ENCODE results near the gene YJU2. TPM values are rescaled to one million over a fixed set of nuclear protein-coding genes. Genes with fewer than 3 reads are reported as not detected.

YJU2 gene
- total RNA-seq, 1 experiment from 2014 or later = 26.5 TPM

DNA sequence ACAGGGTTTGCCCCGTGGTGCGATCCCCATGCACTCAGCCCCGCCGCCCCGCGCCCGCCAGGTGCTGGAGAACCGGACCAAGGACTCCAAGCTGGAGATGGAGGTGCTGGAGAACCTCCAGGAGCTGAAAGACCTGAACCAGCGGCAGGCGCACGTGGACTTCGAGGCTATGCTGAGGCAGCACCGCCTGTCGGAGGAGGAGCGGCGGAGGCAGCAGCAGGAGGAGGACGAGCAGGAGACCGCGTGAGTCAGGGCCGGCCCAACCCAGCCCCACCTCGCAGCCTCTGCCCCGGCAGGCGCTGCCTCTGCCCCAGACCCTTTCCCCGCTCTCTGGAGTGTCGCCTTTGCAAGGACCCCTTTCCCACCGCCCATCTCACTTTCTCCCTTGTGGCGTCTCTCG, 11.3 kb downstream of the YJU2 start:
- Mint-ChIP-seq H3K27ac (no peak overlapping the region), H3K27me3 (ENCODE audit: low read depth) (no peaks in the 10 kb centered on the region), H3K9me3 (peaks cover 13% of the 10 kb centered on the region), H3K36me3 (peaks cover 48% of the 10 kb centered on the region), H3K4me3 (no peak overlapping the region), H3K4me1 (no peaks in the 10 kb centered on the region)
- ATAC-seq = no peak
- no peak for TF ChIP-seq JUN (CRISPR knock-in tag; IDR thresholded peaks at IDR 0.05)
- TF ChIP-seq SMAD3 (CRISPR knock-in tag; IDR thresholded peaks at IDR 0.05; ENCODE audit: borderline replicate concordance) = no peak
- TF ChIP-seq AFF4 (CRISPR knock-in tag; IDR thresholded peaks at IDR 0.05; ENCODE audit: borderline replicate concordance) = no peak
- CTCF ChIA-PET = interaction anchor here (1.1 to 5.9 kb wide), 2 partner anchors 9 to 118 kb away, joined by 3 to 46 read pairs; no protein-coding TSS in a partner anchor
- no peak for DNase-seq (ENCODE audit: low spot score)
- POLR2A ChIA-PET = no interaction called here

- POLR2A ChIA-PET = no interaction called here
- ATAC-seq = no peak
- H3K4me1 Mint-ChIP-seq = no peaks in the 10 kb centered on the region
These were observed 13.8 kb downstream of the YJU2 start for GRCh38 chr19:4260613-4261191.

DNA sequence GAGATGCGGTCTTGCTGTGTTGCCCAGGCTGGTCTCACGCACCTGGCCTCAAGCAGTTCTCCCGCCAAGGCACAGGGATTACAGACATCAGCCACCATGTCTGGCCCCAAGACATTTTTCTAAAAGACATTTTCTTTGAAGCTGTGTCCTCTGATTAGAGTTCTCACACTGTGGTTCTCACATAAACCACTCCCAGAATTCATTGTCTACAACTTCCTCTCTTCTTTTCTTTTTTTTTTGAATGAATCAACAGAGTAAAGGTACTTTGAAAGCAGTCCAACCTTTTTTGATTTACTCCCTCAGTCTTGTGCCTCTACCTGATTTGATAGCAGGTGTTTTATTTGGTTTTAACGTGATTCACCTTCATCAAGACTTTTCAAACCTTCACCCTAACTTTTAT, 17.9 kb downstream of the YJU2 start:
- Mint-ChIP-seq H3K27me3 (ENCODE audit: low read depth) (no peaks in the 10 kb centered on the region), H3K4me3 (no peak overlapping the region), H3K27ac (peak overlapping the region; percentile 16; the same call in 1 of the 2 replicates), H3K9me3 (no peaks in the 10 kb centered on the region), H3K4me1 (no peaks in the 10 kb centered on the region; the same call in 1 of the 2 replicates), H3K36me3 (peaks cover 20% of the 10 kb centered on the region)
- CTCF ChIA-PET = interaction anchor here (0.5 to 4.5 kb wide), 2 partner anchors 80 to 1604 kb away, joined by 4 to 111 read pairs; partner anchors contain the start of gene MPND
- POLR2A ChIA-PET = no interaction called here
- DNase-seq (ENCODE audit: low spot score) (no peak), ATAC-seq (no peak)
- TF ChIP-seq CREB1 (CRISPR knock-in tag; IDR thresholded peaks at IDR 0.05) = no peak
- no peak for TF ChIP-seq ZBTB21 (CRISPR knock-in tag; IDR thresholded peaks at IDR 0.05; ENCODE audit: borderline replicate concordance)
- TF ChIP-seq MXD4 (CRISPR knock-in tag; IDR thresholded peaks at IDR 0.05; ENCODE audit: borderline replicate concordance) = no peak
- TF ChIP-seq, protein P1, sequence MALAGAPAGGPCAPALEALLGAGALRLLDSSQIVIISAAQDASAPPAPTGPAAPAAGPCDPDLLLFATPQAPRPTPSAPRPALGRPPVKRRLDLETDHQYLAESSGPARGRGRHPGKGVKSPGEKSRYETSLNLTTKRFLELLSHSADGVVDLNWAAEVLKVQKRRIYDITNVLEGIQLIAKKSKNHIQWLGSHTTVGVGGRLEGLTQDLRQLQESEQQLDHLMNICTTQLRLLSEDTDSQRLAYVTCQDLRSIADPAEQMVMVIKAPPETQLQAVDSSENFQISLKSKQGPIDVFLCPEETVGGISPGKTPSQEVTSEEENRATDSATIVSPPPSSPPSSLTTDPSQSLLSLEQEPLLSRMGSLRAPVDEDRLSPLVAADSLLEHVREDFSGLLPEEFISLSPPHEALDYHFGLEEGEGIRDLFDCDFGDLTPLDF (CRISPR knock-in tag; IDR thresholded peaks at IDR 0.05) = no peak
- TF ChIP-seq, protein P2, sequence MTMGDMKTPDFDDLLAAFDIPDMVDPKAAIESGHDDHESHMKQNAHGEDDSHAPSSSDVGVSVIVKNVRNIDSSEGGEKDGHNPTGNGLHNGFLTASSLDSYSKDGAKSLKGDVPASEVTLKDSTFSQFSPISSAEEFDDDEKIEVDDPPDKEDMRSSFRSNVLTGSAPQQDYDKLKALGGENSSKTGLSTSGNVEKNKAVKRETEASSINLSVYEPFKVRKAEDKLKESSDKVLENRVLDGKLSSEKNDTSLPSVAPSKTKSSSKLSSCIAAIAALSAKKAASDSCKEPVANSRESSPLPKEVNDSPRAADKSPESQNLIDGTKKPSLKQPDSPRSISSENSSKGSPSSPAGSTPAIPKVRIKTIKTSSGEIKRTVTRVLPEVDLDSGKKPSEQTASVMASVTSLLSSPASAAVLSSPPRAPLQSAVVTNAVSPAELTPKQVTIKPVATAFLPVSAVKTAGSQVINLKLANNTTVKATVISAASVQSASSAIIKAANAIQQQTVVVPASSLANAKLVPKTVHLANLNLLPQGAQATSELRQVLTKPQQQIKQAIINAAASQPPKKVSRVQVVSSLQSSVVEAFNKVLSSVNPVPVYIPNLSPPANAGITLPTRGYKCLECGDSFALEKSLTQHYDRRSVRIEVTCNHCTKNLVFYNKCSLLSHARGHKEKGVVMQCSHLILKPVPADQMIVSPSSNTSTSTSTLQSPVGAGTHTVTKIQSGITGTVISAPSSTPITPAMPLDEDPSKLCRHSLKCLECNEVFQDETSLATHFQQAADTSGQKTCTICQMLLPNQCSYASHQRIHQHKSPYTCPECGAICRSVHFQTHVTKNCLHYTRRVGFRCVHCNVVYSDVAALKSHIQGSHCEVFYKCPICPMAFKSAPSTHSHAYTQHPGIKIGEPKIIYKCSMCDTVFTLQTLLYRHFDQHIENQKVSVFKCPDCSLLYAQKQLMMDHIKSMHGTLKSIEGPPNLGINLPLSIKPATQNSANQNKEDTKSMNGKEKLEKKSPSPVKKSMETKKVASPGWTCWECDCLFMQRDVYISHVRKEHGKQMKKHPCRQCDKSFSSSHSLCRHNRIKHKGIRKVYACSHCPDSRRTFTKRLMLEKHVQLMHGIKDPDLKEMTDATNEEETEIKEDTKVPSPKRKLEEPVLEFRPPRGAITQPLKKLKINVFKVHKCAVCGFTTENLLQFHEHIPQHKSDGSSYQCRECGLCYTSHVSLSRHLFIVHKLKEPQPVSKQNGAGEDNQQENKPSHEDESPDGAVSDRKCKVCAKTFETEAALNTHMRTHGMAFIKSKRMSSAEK (CRISPR knock-in tag; IDR thresholded peaks at IDR 0.05; ENCODE audit: borderline replicate concordance) = no peak
- TF ChIP-seq, protein P3, sequence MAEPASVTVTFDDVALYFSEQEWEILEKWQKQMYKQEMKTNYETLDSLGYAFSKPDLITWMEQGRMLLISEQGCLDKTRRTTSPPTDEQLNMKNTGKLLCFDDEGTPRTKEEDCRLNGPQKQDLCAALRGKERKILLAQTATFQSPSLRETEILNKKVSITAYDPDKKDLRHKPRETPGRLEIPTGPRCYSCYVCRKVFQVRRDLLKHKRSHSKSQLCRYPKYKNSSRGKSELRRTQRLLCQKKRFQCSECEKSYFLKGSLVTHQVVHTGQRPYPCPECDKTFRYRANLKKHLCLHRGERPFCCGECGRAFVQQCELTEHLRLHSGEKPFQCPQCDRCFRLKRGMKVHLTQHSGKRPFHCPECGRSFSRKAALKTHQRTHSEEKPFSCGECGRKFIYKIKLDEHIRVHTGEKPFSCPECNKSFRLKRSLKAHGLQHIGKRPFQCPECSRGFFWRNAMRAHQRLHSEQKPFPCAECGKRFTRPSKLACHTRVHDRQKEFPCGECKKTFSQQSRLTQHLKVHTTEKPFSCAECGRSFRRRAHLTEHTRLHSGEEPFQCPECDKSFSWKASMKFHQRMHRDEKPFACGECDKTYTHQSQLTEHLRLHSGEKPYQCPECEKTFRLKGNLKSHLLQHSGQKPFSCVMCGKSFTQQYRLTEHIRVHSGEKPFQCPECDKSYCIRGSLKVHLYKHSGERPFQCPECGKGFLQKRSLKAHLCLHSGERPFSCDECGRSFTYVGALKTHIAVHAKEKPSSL (CRISPR knock-in tag; conservative IDR thresholded peaks at IDR 0.05) = no peak
- no peak for TF ChIP-seq ARID4B (CRISPR knock-in tag; IDR thresholded peaks at IDR 0.05; ENCODE audit: borderline replicate concordance)
- TF ChIP-seq SMAD3 (CRISPR knock-in tag; IDR thresholded peaks at IDR 0.05; ENCODE audit: borderline replicate concordance) = no peak
- no peak for TF ChIP-seq SOX15 (CRISPR knock-in tag; IDR thresholded peaks at IDR 0.05)
- TF ChIP-seq GTF2I (CRISPR knock-in tag; conservative IDR thresholded peaks at IDR 0.05) = no peak

More at GRCh38 chr19:4260613-4261191, 13.8 kb downstream of the YJU2 start:
- Mint-ChIP-seq H3K27me3 (ENCODE audit: low read depth) (no peaks in the 10 kb centered on the region), H3K36me3 (peaks cover 29% of the 10 kb centered on the region), H3K27ac (no peak overlapping the region), H3K9me3 (peaks cover 8% of the 10 kb centered on the region), H3K4me3 (no peak overlapping the region)
- DNase-seq (ENCODE audit: low spot score) = no peak
- CTCF ChIA-PET = interaction anchor here (0.5 kb wide), 1 partner anchor 9 kb away, joined by 4 read pairs; no protein-coding TSS in a partner anchor
- TF ChIP-seq RORB (CRISPR knock-in tag; IDR thresholded peaks at IDR 0.05) = no peak
- no peak for TF ChIP-seq ZNF232 (CRISPR knock-in tag; IDR thresholded peaks at IDR 0.05)
- no peak for TF ChIP-seq ELF4 (CRISPR knock-in tag; IDR thresholded peaks at IDR 0.05; ENCODE audit: low read depth)
- no peak for TF ChIP-seq ZBTB21 (CRISPR knock-in tag; IDR thresholded peaks at IDR 0.05; ENCODE audit: borderline replicate concordance)
- no peak for TF ChIP-seq ZNF396 (CRISPR knock-in tag; IDR thresholded peaks at IDR 0.05; ENCODE audit: borderline replicate concordance)
- TF ChIP-seq TEAD4 (CRISPR knock-in tag; IDR thresholded peaks at IDR 0.05) = no peak
- TF ChIP-seq JUN (CRISPR knock-in tag; IDR thresholded peaks at IDR 0.05) = no peak

Data from WTC11 (cell line).